ENCODE results near the gene FABP3. TPM values are rescaled to one million over a fixed set of nuclear protein-coding genes. Genes with fewer than 3 reads are reported as not detected.

The FABP3 gene
- total and polyA plus RNA-seq, 2 of the 13 experiments (the other 11 are each of a cell fraction or from before 2014, with no cell fraction given), result 0.21 to 0.24 TPM

- peak; percentile 64 for TF ChIP-seq NR2F6 (IDR thresholded peaks at IDR 0.05)
- TF ChIP-seq NR2F6 (CRISPR knock-in tag; IDR thresholded peaks at IDR 0.05), result peak; percentile 83
- no peak; the same call in 1 of the 2 replicates for TF ChIP-seq ZMYM3 (CRISPR knock-in tag; IDR thresholded peaks at IDR 0.05)
- no peak for TF ChIP-seq ZNF775 (CRISPR knock-in tag; IDR thresholded peaks at IDR 0.05; ENCODE audit: borderline replicate concordance)
- TF ChIP-seq ZSCAN21 (CRISPR knock-in tag; IDR thresholded peaks at IDR 0.05; ENCODE audit: borderline replicate concordance), result peak; percentile 56; the same call in 1 of the 2 replicates
- 0 out of 2 replicates have a peak, but pooled peaks have one; percentile 26 for TF ChIP-seq ELF3 (CRISPR knock-in tag; IDR thresholded peaks at IDR 0.05)
- peak; percentile 7; the same call in 1 of the 2 replicates for TF ChIP-seq MTA1 (CRISPR knock-in tag; IDR thresholded peaks at IDR 0.05; ENCODE audit: borderline replicate concordance)
- 0 out of 2 replicates have a peak, but pooled peaks have one; percentile 31 for TF ChIP-seq ZNF788 (CRISPR knock-in tag; IDR thresholded peaks at IDR 0.05; ENCODE audit: borderline replicate concordance)
- TF ChIP-seq ZBTB10 (CRISPR knock-in tag; IDR thresholded peaks at IDR 0.05; ENCODE audit: borderline replicate concordance), result no peak
- no peak for TF ChIP-seq ZBTB4 (CRISPR knock-in tag; IDR thresholded peaks at IDR 0.05; ENCODE audit: borderline replicate concordance)
- no peak for TF ChIP-seq ZBTB42 (CRISPR knock-in tag; IDR thresholded peaks at IDR 0.05)
- 0 out of 2 replicates have a peak, but pooled peaks have one; percentile 23 for TF ChIP-seq ZNF605 (CRISPR knock-in tag; IDR thresholded peaks at IDR 0.05)
- TF ChIP-seq AKNA (CRISPR knock-in tag; IDR thresholded peaks at IDR 0.05; ENCODE audit: borderline replicate concordance), result no peak
- no peak for TF ChIP-seq MIXL1 (CRISPR knock-in tag; IDR thresholded peaks at IDR 0.05)
- TF ChIP-seq PPARG (CRISPR knock-in tag; conservative IDR thresholded peaks at IDR 0.05), result no peak
- TF ChIP-seq, protein P1, sequence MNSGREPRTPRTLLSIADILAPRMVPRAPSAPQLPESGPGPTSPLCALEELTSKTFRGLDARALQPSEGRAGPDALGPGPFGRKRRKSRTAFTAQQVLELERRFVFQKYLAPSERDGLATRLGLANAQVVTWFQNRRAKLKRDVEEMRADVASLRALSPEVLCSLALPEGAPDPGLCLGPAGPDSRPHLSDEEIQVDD (CRISPR knock-in tag; IDR thresholded peaks at IDR 0.05; ENCODE audit: borderline replicate concordance), result no peak
- TF ChIP-seq, protein P2, sequence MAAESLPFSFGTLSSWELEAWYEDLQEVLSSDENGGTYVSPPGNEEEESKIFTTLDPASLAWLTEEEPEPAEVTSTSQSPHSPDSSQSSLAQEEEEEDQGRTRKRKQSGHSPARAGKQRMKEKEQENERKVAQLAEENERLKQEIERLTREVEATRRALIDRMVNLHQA (CRISPR knock-in tag; IDR thresholded peaks at IDR 0.05), result no peak
Observed at GRCh38 chr1:31373056-31373896, at the start of gene FABP3 (continued).
